Thyroid gland (tissue), 4 donors: ENCODE results near the gene RAB18.

Experiments used
- POLR2A ChIP-seq, 2 donors: fragments of 450-650 bp; IDR thresholded peaks; one replicate each; pipeline ENCODE4 v1.6.1; 2017; ENCODE audit warnings: antibody characterized with exemption in 2 of 2, mild to moderate bottlenecking in 2 of 2, moderate library complexity in 1 of 2
- TF ChIP-seq, protein P1 (sequence below), 6 experiments: fragments of 200-600 bp in 3 of 6; fragments of 450-650 bp in 3 of 6; sonication (generic) in 3 of 6; IDR thresholded peaks; one replicate each; pipeline ENCODE4 v1.5.1; 2016 to 2019; ENCODE audit warnings: antibody characterized with exemption in 6 of 6, mild to moderate bottlenecking in 2 of 6, inconsistent platforms in 1 of 6, moderate library complexity in 1 of 6

DNA sequence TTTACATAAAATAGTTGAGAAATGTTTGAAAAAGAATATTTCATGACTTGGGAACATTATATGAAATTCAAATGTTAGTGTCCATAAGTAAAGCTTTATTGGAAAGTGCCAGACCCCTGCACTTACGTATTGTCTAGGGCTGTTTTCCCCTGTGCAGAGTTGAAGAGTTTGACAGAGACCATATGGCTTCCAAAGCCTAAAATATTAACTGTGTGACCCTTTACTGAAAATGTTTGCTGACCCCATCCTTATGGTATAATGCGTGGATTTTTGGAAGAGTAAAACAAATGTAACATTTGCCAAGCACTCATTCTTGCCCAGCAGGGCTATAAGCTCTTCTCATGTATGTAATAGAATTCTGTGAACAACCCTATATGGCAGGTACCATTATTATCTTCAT lies 40.1 kb upstream of the RAB18 start:
- TF ChIP-seq, protein P1, sequence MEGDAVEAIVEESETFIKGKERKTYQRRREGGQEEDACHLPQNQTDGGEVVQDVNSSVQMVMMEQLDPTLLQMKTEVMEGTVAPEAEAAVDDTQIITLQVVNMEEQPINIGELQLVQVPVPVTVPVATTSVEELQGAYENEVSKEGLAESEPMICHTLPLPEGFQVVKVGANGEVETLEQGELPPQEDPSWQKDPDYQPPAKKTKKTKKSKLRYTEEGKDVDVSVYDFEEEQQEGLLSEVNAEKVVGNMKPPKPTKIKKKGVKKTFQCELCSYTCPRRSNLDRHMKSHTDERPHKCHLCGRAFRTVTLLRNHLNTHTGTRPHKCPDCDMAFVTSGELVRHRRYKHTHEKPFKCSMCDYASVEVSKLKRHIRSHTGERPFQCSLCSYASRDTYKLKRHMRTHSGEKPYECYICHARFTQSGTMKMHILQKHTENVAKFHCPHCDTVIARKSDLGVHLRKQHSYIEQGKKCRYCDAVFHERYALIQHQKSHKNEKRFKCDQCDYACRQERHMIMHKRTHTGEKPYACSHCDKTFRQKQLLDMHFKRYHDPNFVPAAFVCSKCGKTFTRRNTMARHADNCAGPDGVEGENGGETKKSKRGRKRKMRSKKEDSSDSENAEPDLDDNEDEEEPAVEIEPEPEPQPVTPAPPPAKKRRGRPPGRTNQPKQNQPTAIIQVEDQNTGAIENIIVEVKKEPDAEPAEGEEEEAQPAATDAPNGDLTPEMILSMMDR (IDR thresholded peaks at IDR 0.05): no peak
- TF ChIP-seq POLR2A (IDR thresholded peaks at IDR 0.05): no peak
